Liver (tissue), 9 donors: ENCODE results near the gene TFG. TPM values are rescaled to one million over a fixed set of nuclear protein-coding genes. Genes with fewer than 3 reads are reported as not detected.

Source experiments
- DNase-seq: peaks from one replicate; pipeline ENCODE4 v3.0.0-alpha.2; 2017; ENCODE audit warnings: low spot score
- H3K27ac ChIP-seq, 2 donors: one replicate each; pipeline ENCODE4 v1.7.0; 2013; ENCODE audit warnings: inconsistent platforms in 2 of 2, low read length in 2 of 2, control low read depth in 1 of 2, low read depth in 1 of 2, mild to moderate bottlenecking in 1 of 2
- H3K27me3 ChIP-seq, 4 donors: one replicate each; pipeline versions ENCODE4 v1.6.1 to v1.7.0; 2013; ENCODE audit warnings: low read length in 3 of 4, inconsistent platforms in 1 of 4, mild to moderate bottlenecking in 1 of 4, moderate library complexity in 1 of 4; ENCODE audit not compliant: control insufficient read depth in 4 of 4, insufficient read depth in 4 of 4
- H3K36me3 ChIP-seq, 4 donors: one replicate each; pipeline versions ENCODE4 v1.6.1 to v1.7.0; 2013; ENCODE audit warnings: low read length in 3 of 4, mild to moderate bottlenecking in 3 of 4, low read depth in 1 of 4, moderate library complexity in 1 of 4; ENCODE audit not compliant: control insufficient read depth in 4 of 4, insufficient read depth in 3 of 4
- H3K4me1 ChIP-seq, 4 donors: one replicate each; pipeline versions ENCODE4 v1.6.1 to v1.7.0; 2013; ENCODE audit warnings: low read length in 3 of 4, mild to moderate bottlenecking in 3 of 4, moderate library complexity in 1 of 4; ENCODE audit not compliant: control insufficient read depth in 4 of 4, insufficient read depth in 4 of 4
- H3K4me3 ChIP-seq, 3 donors: one replicate each; pipeline versions ENCODE4 v1.6.1 to v1.7.0; 2013; ENCODE audit warnings: low read length in 3 of 3, control low read depth in 1 of 3, low read depth in 1 of 3, mild to moderate bottlenecking in 1 of 3
- H3K9ac ChIP-seq, 2 donors: one replicate each; pipeline ENCODE4 v1.7.0; 2013; ENCODE audit warnings: low read length in 2 of 2, mild to moderate bottlenecking in 2 of 2, moderate library complexity in 2 of 2, control low read depth in 1 of 2, low read depth in 1 of 2
- H3K9me3 ChIP-seq, 4 donors: one replicate each; pipeline versions ENCODE4 v1.6.1 to v1.7.0; 2013; ENCODE audit warnings: low read length in 3 of 4; ENCODE audit not compliant: control insufficient read depth in 4 of 4
- ATF3 ChIP-seq: IDR thresholded peaks from 2 replicates; pipeline ENCODE4 v1.6.1; 2016; ENCODE audit warnings: antibody characterized with exemption
- CTCF ChIP-seq: fragments of 150-350 bp; IDR thresholded peaks from 2 replicates; pipeline ENCODE4 v1.5.1; 2017; ENCODE audit warnings: improper control_type of control experiment, low read depth, low read length; ENCODE audit not compliant: missing input control
- EGR1 ChIP-seq, 2 donors: IDR thresholded peaks; 2 replicates each; pipeline ENCODE4 v1.6.1; 2016 to 2018; ENCODE audit warnings: antibody characterized with exemption in 2 of 2, low read depth in 2 of 2
- FOXA1 ChIP-seq: IDR thresholded peaks from 2 replicates; pipeline ENCODE4 v1.6.1; 2016; ENCODE audit warnings: antibody characterized with exemption
- FOXA2 ChIP-seq: IDR thresholded peaks from 2 replicates; pipeline ENCODE4 v1.6.1; 2016; ENCODE audit warnings: antibody characterized with exemption
- HNF4A ChIP-seq, 2 donors: conservative IDR thresholded peaks; 2 replicates each; pipeline ENCODE4 v1.6.1; 2016; ENCODE audit warnings: antibody characterized with exemption in 2 of 2, mild to moderate bottlenecking in 2 of 2
- HNF4G ChIP-seq: IDR thresholded peaks from 2 replicates; pipeline ENCODE4 v1.6.1; 2016; ENCODE audit warnings: antibody characterized with exemption
- JUND ChIP-seq, 2 donors: IDR thresholded peaks; 2 replicates each; pipeline ENCODE4 v1.6.1; 2016; ENCODE audit warnings: antibody characterized with exemption in 2 of 2
- MAX ChIP-seq: IDR thresholded peaks from 2 replicates; pipeline ENCODE4 v1.6.1; 2016; ENCODE audit warnings: antibody characterized with exemption
- NR2F2 ChIP-seq: IDR thresholded peaks from 2 replicates; pipeline ENCODE4 v1.6.1; 2016; ENCODE audit warnings: antibody characterized with exemption
- REST ChIP-seq: IDR thresholded peaks from 2 replicates; pipeline ENCODE4 v1.6.1; 2016; ENCODE audit warnings: antibody characterized with exemption, mild to moderate bottlenecking
- SP1 ChIP-seq: IDR thresholded peaks from 2 replicates; pipeline ENCODE4 v1.6.1; 2018; ENCODE audit warnings: antibody characterized with exemption, mild to moderate bottlenecking
- TAF1 ChIP-seq: conservative IDR thresholded peaks from 2 replicates; pipeline ENCODE4 v1.6.1; 2016; ENCODE audit warnings: antibody characterized with exemption, mild to moderate bottlenecking
- ZBTB33 ChIP-seq: IDR thresholded peaks from 2 replicates; pipeline ENCODE4 v1.6.1; 2016; ENCODE audit warnings: antibody characterized with exemption
- WGBS: extraction: QIAGEN DNeasy Blood & Tissue Kit; methylation state at CpG from one replicate; pipeline ENCODE4 v1.1.7; 2013; 5-methylcytosine and 5-hydroxymethylcytosine counted together
- polyA plus RNA-seq, 2 donors: library from polyadenylated mRNA; stranded (reverse) in 1 of 2; unstranded in 1 of 2; fragments of 200-250 nt in 1 of 2; fragments of >200 nt in 1 of 2; fragmentation: Nextera tagmentation in 1 of 2; extraction: Ambion mirVana in 1 of 2; gene quantifications; one replicate each; pipeline versions ENCODE4 v1.2.1 to v1.2.3, GENCODE V29; 2013 to 2015
- total RNA-seq, 2 donors: library from RNA; depleted of rRNA; stranded (reverse); fragments of >200 nt; gene quantifications; one replicate each; pipeline ENCODE4 v1.2.3, GENCODE V29; 2014
- donor health status: healthy.
- donor health status: healthy.
- donor health status: healthy.
- donor health status: healthy.
- donor health status: healthy.

The TFG gene
- total and polyA plus RNA-seq, 4 donors: 42.4 to 70.8 (median 65.0) TPM

GRCh38 chr3:100744671-100745070, 35.4 kb downstream of the TFG start:
- Histone ChIP-seq H3K9me3 (no peaks in the 10 kb centered on the region), H3K27me3 (no peaks in the 10 kb centered on the region), H3K27ac (no peak overlapping the region), H3K36me3 (peaks cover 9 to 52% (median 37%) of the 10 kb centered on the region in 4 donors), H3K9ac (no peak overlapping the region), H3K4me1 (peaks cover 3 to 22% (median 6%) of the 10 kb centered on the region in 4 donors), H3K4me3 (no peak overlapping the region)
- no peak for DNase-seq
- 94% methylated on average over 2 of the region's 2 CpGs for WGBS
- TF ChIP-seq ZBTB33 (no peak), TAF1 (no peak), MAX (no peak), CTCF (no peak), NR2F2 (no peak), JUND (IDR thresholded peaks at IDR 0.05) (no peak)

GRCh38 chr3:100745617-100746016, 36.3 kb downstream of the TFG start:
- no peak overlapping the region for H3K4me3 ChIP-seq
- TF ChIP-seq HNF4G (no peak), ATF3 (no peak)
- H3K27me3 ChIP-seq: no peaks in the 10 kb centered on the region
- peaks cover 3 to 28% (median 11%) of the 10 kb centered on the region in 4 donors for H3K4me1 ChIP-seq
- no peaks in the 10 kb centered on the region for H3K9me3 ChIP-seq
- H3K36me3 ChIP-seq: peaks cover 5 to 49% (median 28%) of the 10 kb centered on the region in 4 donors
- no peak overlapping the region for H3K27ac ChIP-seq
- H3K9ac ChIP-seq: no peak overlapping the region
- DNase-seq: no peak

- Histone ChIP-seq H3K4me1 (peaks cover 3 to 29% (median 11%) of the 10 kb centered on the region in 4 donors), H3K9ac (no peak overlapping the region), H3K36me3 (peaks cover 6 to 49% (median 28%) of the 10 kb centered on the region in 4 donors), H3K9me3 (no peaks in the 10 kb centered on the region), H3K4me3 (no peak overlapping the region), H3K27ac (no peak overlapping the region), H3K27me3 (no peaks in the 10 kb centered on the region)
- 88% methylated on average over 3 of the region's 3 CpGs for WGBS
- no peak for TF ChIP-seq NR2F2
- TF ChIP-seq ATF3: no peak
- no peak for TF ChIP-seq FOXA1
- TF ChIP-seq JUND (IDR thresholded peaks at IDR 0.05): no peak
- TF ChIP-seq ZBTB33: no peak
- no peak for TF ChIP-seq REST
- no peak for TF ChIP-seq HNF4A (conservative IDR thresholded peaks at IDR 0.05)
- no peak for TF ChIP-seq SP1
- no peak for TF ChIP-seq TAF1
- no peak for TF ChIP-seq EGR1 (IDR thresholded peaks at IDR 0.05; ENCODE audit: low read depth in 2 of 2)
- TF ChIP-seq FOXA2: no peak
- DNase-seq: no peak
Measured at GRCh38 chr3:100746092-100746491, 36.8 kb downstream of the TFG start.
